GM23338 (cell line): ENCODE measurements around the gene SYNE1. TPM values are rescaled to one million over a fixed set of nuclear protein-coding genes. Genes with fewer than 3 reads are reported as not detected.

Source experiments
- ATAC-seq: fragments of 200-7000 bp; cut with Tn5 transposase; 3 replicates; pipeline ENCODE4 v1.9.1; 2020
- DNase-seq: peaks from one replicate; pipeline ENCODE4 v3.0.0-alpha.2; 2015; ENCODE audit warnings: low spot score
- H2AFZ ChIP-seq: fragments of 200-600 bp; sonication (generic); 2 replicates; pipeline ENCODE4 v1.8.0; 2016; ENCODE audit warnings: antibody characterized with exemption, mild to moderate bottlenecking, moderate library complexity
- H3F3A ChIP-seq: fragments of 200-600 bp; sonication (generic); replicated peaks from 2 replicates; pipeline ENCODE4 v1.8.0; 2017; ENCODE audit warnings: antibody characterized with exemption, mixed run types, low read depth
- H3K27ac ChIP-seq: fragments of 200-600 bp; sonication (generic); 2 replicates; pipeline ENCODE4 v1.6.1; 2016; ENCODE audit warnings: low read depth
- H3K27me3 ChIP-seq: fragments of 200-600 bp; sonication (generic); 2 replicates; pipeline ENCODE4 v1.8.0; 2016; ENCODE audit warnings: mild to moderate bottlenecking, mixed run types, moderate library complexity; ENCODE audit not compliant: insufficient read depth
- H3K36me3 ChIP-seq: fragments of 200-600 bp; sonication (generic); 2 replicates; pipeline ENCODE4 v1.8.0; 2016; ENCODE audit warnings: mild to moderate bottlenecking; ENCODE audit not compliant: insufficient read depth
- H3K4me1 ChIP-seq: fragments of 200-600 bp; sonication (generic); 2 replicates; pipeline ENCODE4 v1.8.0; 2016; ENCODE audit warnings: mild to moderate bottlenecking, moderate library complexity; ENCODE audit not compliant: insufficient read depth
- H3K4me2 ChIP-seq: fragments of 200-600 bp; sonication (generic); 2 replicates; pipeline ENCODE4 v1.7.1; 2017; ENCODE audit warnings: mixed run types
- H3K4me3 ChIP-seq: fragments of 200-600 bp; sonication (generic); 2 replicates; pipeline ENCODE4 v1.6.1; 2016; ENCODE audit warnings: mixed run types
- H3K79me2 ChIP-seq: fragments of 200-600 bp; sonication (generic); replicated peaks from 2 replicates; pipeline ENCODE4 v1.8.0; 2017; ENCODE audit warnings: mild to moderate bottlenecking; ENCODE audit not compliant: insufficient read depth
- H3K9me2 ChIP-seq: fragments of 200-600 bp; sonication (generic); 2 replicates; pipeline ENCODE4 v1.8.0; 2017; ENCODE audit not compliant: insufficient read depth
- H4K20me1 ChIP-seq: fragments of 200-600 bp; sonication (generic); replicated peaks from 2 replicates; pipeline ENCODE4 v1.8.0; 2017; ENCODE audit warnings: mild to moderate bottlenecking; ENCODE audit not compliant: insufficient read depth
- H3K27ac Mint-ChIP-seq: 2 replicates; pipeline ENCODE4 v1.8.0; 2020; ENCODE audit warnings: inconsistent platforms, mild to moderate bottlenecking, moderate library complexity, mixed read lengths
- H3K27me3 Mint-ChIP-seq: 3 replicates; pipeline ENCODE4 v1.8.0; 2022; ENCODE audit warnings: low read depth, mild to moderate bottlenecking, moderate library complexity, mixed read lengths, inconsistent platforms; ENCODE audit not compliant: insufficient read depth, poor library complexity
- H3K36me3 Mint-ChIP-seq: 3 replicates; pipeline ENCODE4 v1.8.0; 2021; ENCODE audit warnings: low read depth, mild to moderate bottlenecking, inconsistent platforms, moderate library complexity, mixed read lengths
- H3K4me1 Mint-ChIP-seq: 3 replicates; pipeline ENCODE4 v1.8.0; 2020; ENCODE audit warnings: mild to moderate bottlenecking, inconsistent platforms, mixed read lengths
- H3K4me3 Mint-ChIP-seq: 3 replicates; pipeline ENCODE4 v1.8.0; 2021; ENCODE audit warnings: moderate library complexity, mild to moderate bottlenecking, inconsistent platforms, mixed read lengths
- H3K9me3 Mint-ChIP-seq: 3 replicates; pipeline ENCODE4 v1.8.0; 2020; ENCODE audit warnings: moderate library complexity, mild to moderate bottlenecking, inconsistent platforms, mixed read lengths
- CREB1 ChIP-seq: fragments of 250-450 bp; sonication (Bioruptor Pico); IDR thresholded peaks from 2 replicates; pipeline ENCODE4 v1.5.0; 2020; ENCODE audit warnings: low read depth, mild to moderate bottlenecking, moderate library complexity
- CTCF ChIP-seq, 2 experiments: fragments of 200-600 bp in 1 of 2; sonication (generic) in 1 of 2; conservative IDR thresholded peaks; 2 replicates each; pipeline versions ENCODE4 v1.5.1 to v1.6.1; 2016 to 2017; ENCODE audit warnings: antibody characterized with exemption in 2 of 2, low read depth in 2 of 2, mild to moderate bottlenecking in 2 of 2, moderate library complexity in 1 of 2
- ETS1 ChIP-seq: IDR thresholded peaks from 2 replicates; pipeline ENCODE4 v1.6.1; 2016; ENCODE audit warnings: antibody characterized with exemption
- EZH2 ChIP-seq: fragments of 200-600 bp; sonication (generic); IDR thresholded peaks from one replicate; pipeline ENCODE4 v1.8.0; 2017; ENCODE audit warnings: antibody characterized with exemption, mild to moderate bottlenecking, low read depth; ENCODE audit not compliant: unreplicated experiment
- EZH2phosphoT487 ChIP-seq: fragments of 200-600 bp; sonication (generic); IDR thresholded peaks from one replicate; pipeline ENCODE4 v1.8.1; 2018; ENCODE audit warnings: antibody characterized with exemption; ENCODE audit not compliant: unreplicated experiment
- JUNB ChIP-seq: IDR thresholded peaks from one replicate; pipeline ENCODE4 v1.6.1; 2016; ENCODE audit warnings: antibody characterized with exemption; ENCODE audit not compliant: unreplicated experiment
- NANOG ChIP-seq: IDR thresholded peaks from 2 replicates; pipeline ENCODE4 v1.6.1; 2016; ENCODE audit warnings: antibody characterized with exemption, borderline replicate concordance
- POLR2AphosphoS5 ChIP-seq: IDR thresholded peaks from 2 replicates; pipeline ENCODE4 v1.6.1; 2016; ENCODE audit warnings: antibody characterized with exemption, low read depth
- REST ChIP-seq: IDR thresholded peaks from one replicate; pipeline ENCODE4 v1.6.1; 2018; ENCODE audit warnings: antibody characterized with exemption; ENCODE audit not compliant: unreplicated experiment
- STAT1 ChIP-seq: IDR thresholded peaks from one replicate; pipeline ENCODE4 v1.6.1; 2016; ENCODE audit warnings: antibody characterized with exemption; ENCODE audit not compliant: unreplicated experiment
- ZNF114 ChIP-seq: fragments of 250-450 bp; sonication (Bioruptor Pico); IDR thresholded peaks from 2 replicates; pipeline ENCODE4 v1.5.0; 2020; ENCODE audit warnings: mild to moderate bottlenecking, moderate library complexity
- ZNF331 ChIP-seq: fragments of 250-450 bp; sonication (Bioruptor Pico); IDR thresholded peaks from 2 replicates; pipeline ENCODE4 v1.5.0; 2020; ENCODE audit warnings: low read depth, mild to moderate bottlenecking, moderate library complexity
- ZNF462 ChIP-seq: fragments of 250-450 bp; sonication (Bioruptor Pico); IDR thresholded peaks from 2 replicates; pipeline ENCODE4 v1.5.0; 2020; ENCODE audit warnings: mild to moderate bottlenecking, moderate library complexity
- polyA plus RNA-seq: library from polyadenylated mRNA; unstranded; fragments of >200 nt; fragmentation: Nextera tagmentation; extraction: Ambion mirVana; gene quantifications from 2 replicates; pipeline ENCODE4 v1.2.1, GENCODE V29; 2016
- total RNA-seq: library from RNA; depleted of rRNA; stranded (reverse); fragments of >200 nt; shearing (Covaris generic); gene quantifications from 2 replicates; pipeline ENCODE4 v1.2.3, GENCODE V29; 2014

SYNE1 gene
- total and polyA plus RNA-seq, 2 experiments from 2014 or later = 3.9 to 13.6 TPM

DNA sequence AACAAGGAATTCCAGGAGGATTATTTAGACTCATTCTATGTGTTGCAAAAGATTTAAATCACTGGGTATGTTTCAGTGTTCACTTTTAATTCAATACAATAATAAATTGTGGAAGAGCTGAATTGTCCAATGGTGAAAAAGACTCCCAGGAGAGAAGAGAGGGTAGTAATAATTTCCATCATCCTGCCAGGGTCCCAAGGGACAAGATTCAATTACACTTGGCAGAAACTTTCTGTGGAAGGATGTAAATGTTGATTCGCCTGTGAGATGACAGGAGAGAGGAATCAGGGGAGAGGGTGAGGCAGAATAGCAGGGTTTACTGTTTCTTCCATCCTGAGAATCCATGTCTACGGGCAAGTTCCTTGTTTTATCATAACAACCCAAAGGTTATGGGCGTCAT lies 487.0 kb downstream of the SYNE1 start:
- no peaks in the 10 kb centered on the region for H3F3A ChIP-seq
- H3K4me1 ChIP-seq = no peaks in the 10 kb centered on the region
- Mint-ChIP-seq H3K36me3 (no peaks in the 10 kb centered on the region), H3K27ac (no peak overlapping the region), H3K4me3 (no peak overlapping the region), H3K27me3 (peaks cover 2% of the 10 kb centered on the region), H3K9me3 (no peaks in the 10 kb centered on the region), H3K4me1 (peaks cover 9% of the 10 kb centered on the region)
- ATAC-seq (no peak), DNase-seq (no peak)
- TF ChIP-seq CTCF (conservative IDR thresholded peaks at IDR 0.05; ENCODE audit: low read depth in 2 of 2) (no peak), ETS1 (no peak), JUNB (no peak), NANOG (no peak), ZNF462 (no peak), ZNF331 (CRISPR knock-in tag) (no peak), STAT1 (no peak), CREB1 (CRISPR knock-in tag) (no peak), REST (no peak), EZH2 (no peak), EZH2phosphoT487 (no peak), POLR2AphosphoS5 (no peak), ZNF114 (CRISPR knock-in tag) (no peak)
- no peak overlapping the region for H2AFZ ChIP-seq
- no peak overlapping the region for H3K4me3 ChIP-seq
- H3K27me3 ChIP-seq = no peaks in the 10 kb centered on the region
- H3K79me2 ChIP-seq = no peaks in the 10 kb centered on the region
- no peaks in the 10 kb centered on the region for H3K9me2 ChIP-seq
- no peak overlapping the region for H3K4me2 ChIP-seq
- H3K36me3 ChIP-seq = no peaks in the 10 kb centered on the region
- H3K27ac ChIP-seq = no peak overlapping the region
- no peaks in the 10 kb centered on the region for H4K20me1 ChIP-seq
